Measurements from ENCODE around the gene CCDC148. TPM values are rescaled to one million over a fixed set of nuclear protein-coding genes. Genes with fewer than 3 reads are reported as not detected.

CCDC148 gene
- total and polyA plus RNA-seq, 2 donors (not counting 3 experiments of a cell fraction or from before 2014, with no cell fraction given) = 0.04 to 0.69 TPM

GRCh38 chr2:158321264-158321663, 135.3 kb downstream of the CCDC148 start:
- Histone ChIP-seq H2AFZ (ENCODE audit: low read depth, low read length) (no peak overlapping the region), H3K4me2 (ENCODE audit: insufficient read depth, low read length) (no peak overlapping the region), H3K4me1 (ENCODE audit: control insufficient read depth, extremely low read depth, insufficient read depth, low read length) (no peaks in the 10 kb centered on the region), H3K9ac (replicated peaks; ENCODE audit: extremely low read depth, insufficient read depth, low read length) (no peak overlapping the region), H3K36me3 (ENCODE audit: control insufficient read depth in 2 of 2, extremely low read depth in 1 of 2, insufficient read depth in 2 of 2, low read length in 2 of 2) (no peaks in the 10 kb centered on the region), H4K20me1 (replicated peaks; ENCODE audit: control insufficient read depth, extremely low read depth, insufficient read depth, low read length) (no peaks in the 10 kb centered on the region), H3K4me3 (replicated peaks in 1 of 3; ENCODE audit: insufficient read depth in 1 of 3, low read depth in 1 of 3, low read length in 3 of 3) (no peak overlapping the region), H3K79me2 (ENCODE audit: control insufficient read depth, insufficient read depth, low read length) (no peaks in the 10 kb centered on the region), H3K27ac (ENCODE audit: insufficient read depth, low read depth, low read length) (no peak overlapping the region), H3K9me1 (replicated peaks; ENCODE audit: control insufficient read depth, extremely low read depth, insufficient read depth, low read length) (no peaks in the 10 kb centered on the region), H3K27me3 (ENCODE audit: control insufficient read depth in 2 of 2, insufficient read depth in 2 of 2, low read length in 2 of 2) (no peaks in the 10 kb centered on the region), H3K9me3 (replicated peaks; ENCODE audit: control insufficient read depth, insufficient read depth, low read length) (no peaks in the 10 kb centered on the region)
- POLR2A ChIA-PET = no interaction called here
- dilution Hi-C loops (cut with MboI; ENCODE audit: extremely low pct_ligation_motif_present, low sequenced_read_pairs) (no loop called here), intact Hi-C loops (cut with micrococcal nuclease) (no loop called here)
- CTCF ChIA-PET = interaction anchor here (1.5 kb wide), 1 partner anchor 425 kb away, joined by 3 read pairs; no protein-coding TSS in a partner anchor
- no peak for FAIRE-seq
- BruUV-seq (replicated peaks) = no TSS peak
- DNase-seq (ENCODE audit: low read depth, low spot score) = peak; percentile 33
- TF ChIP-seq MYC (IDR thresholded peaks at IDR 0.05; ENCODE audit: low read depth, low read length) = no peak

- Histone ChIP-seq H3K27me3 (ENCODE audit: control insufficient read depth in 2 of 2, insufficient read depth in 2 of 2, low read length in 2 of 2) (peaks cover 0 to 3% of the 10 kb centered on the region in 2 experiments), H4K20me1 (replicated peaks; ENCODE audit: control insufficient read depth, extremely low read depth, insufficient read depth, low read length) (no peaks in the 10 kb centered on the region), H3K4me2 (ENCODE audit: insufficient read depth, low read length) (no peak overlapping the region), H3K9ac (replicated peaks; ENCODE audit: extremely low read depth, insufficient read depth, low read length) (no peak overlapping the region), H3K79me2 (ENCODE audit: control insufficient read depth, insufficient read depth, low read length) (no peaks in the 10 kb centered on the region), H2AFZ (ENCODE audit: low read depth, low read length) (no peak overlapping the region), H3K4me1 (ENCODE audit: control insufficient read depth, extremely low read depth, insufficient read depth, low read length) (no peaks in the 10 kb centered on the region), H3K27ac (ENCODE audit: insufficient read depth, low read depth, low read length) (no peak overlapping the region), H3K9me3 (replicated peaks; ENCODE audit: control insufficient read depth, insufficient read depth, low read length) (no peaks in the 10 kb centered on the region), H3K4me3 (replicated peaks in 1 of 3; ENCODE audit: insufficient read depth in 1 of 3, low read depth in 1 of 3, low read length in 3 of 3) (no peak overlapping the region), H3K9me1 (replicated peaks; ENCODE audit: control insufficient read depth, extremely low read depth, insufficient read depth, low read length) (no peaks in the 10 kb centered on the region), H3K36me3 (ENCODE audit: control insufficient read depth in 2 of 2, extremely low read depth in 1 of 2, insufficient read depth in 2 of 2, low read length in 2 of 2) (no peaks in the 10 kb centered on the region)
- CTCF ChIA-PET = no interaction called here
- FAIRE-seq = no peak
- intact Hi-C loops (cut with micrococcal nuclease) (no loop called here), dilution Hi-C loops (cut with MboI; ENCODE audit: extremely low pct_ligation_motif_present, low sequenced_read_pairs) (no loop called here)
- BruUV-seq (replicated peaks) = no TSS peak
- no peak for DNase-seq (ENCODE audit: low read depth, low spot score)
- POLR2A ChIA-PET = no interaction called here
- TF ChIP-seq JUN (IDR thresholded peaks at IDR 0.05; ENCODE audit: borderline replicate concordance, insufficient read depth, insufficient read length, low read depth) (no peak), POLR2AphosphoS5 (IDR thresholded peaks at IDR 0.05; ENCODE audit: insufficient read depth, low read depth, low read length) (no peak)
Observed at GRCh38 chr2:158319269-158319668, 137.3 kb downstream of the CCDC148 start.

All from endothelial cell of umbilical vein (primary cell).